GM21447 (cell line): Measurements from ENCODE around the gene CPM.
"Not testable (repeated sequence)": the region's sequence is repeated elsewhere in the genome, so short reads cannot be mapped to it uniquely, and the experiment has no call there.

Experiments used
- ATAC-seq: cut with Tn5 transposase; IDR thresholded peaks from one replicate; pipeline ENCODE4 v1.9.1; 2021; ENCODE audit not compliant: unreplicated experiment

CPM gene

DNA sequence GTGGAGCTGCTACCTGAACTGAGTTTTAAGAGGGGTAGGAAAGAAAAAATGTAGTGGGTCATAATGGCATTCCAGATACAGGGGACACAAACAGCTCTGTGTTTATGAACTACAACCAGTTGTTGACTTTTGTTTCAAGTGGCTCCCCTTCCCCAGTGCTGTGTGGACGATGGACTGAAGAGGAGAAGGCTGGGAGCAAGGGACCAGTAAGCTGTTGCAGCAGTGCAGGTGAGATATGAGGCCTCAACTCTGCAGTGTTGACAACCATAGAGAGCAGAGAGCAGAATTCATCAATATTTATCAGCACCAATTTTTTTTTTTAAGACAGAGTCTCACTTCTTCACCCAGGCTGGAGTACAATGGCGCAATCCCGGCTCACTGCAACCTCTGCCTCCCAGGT, 78.4 kb downstream of the CPM start:
- ATAC-seq, result no peak

DNA sequence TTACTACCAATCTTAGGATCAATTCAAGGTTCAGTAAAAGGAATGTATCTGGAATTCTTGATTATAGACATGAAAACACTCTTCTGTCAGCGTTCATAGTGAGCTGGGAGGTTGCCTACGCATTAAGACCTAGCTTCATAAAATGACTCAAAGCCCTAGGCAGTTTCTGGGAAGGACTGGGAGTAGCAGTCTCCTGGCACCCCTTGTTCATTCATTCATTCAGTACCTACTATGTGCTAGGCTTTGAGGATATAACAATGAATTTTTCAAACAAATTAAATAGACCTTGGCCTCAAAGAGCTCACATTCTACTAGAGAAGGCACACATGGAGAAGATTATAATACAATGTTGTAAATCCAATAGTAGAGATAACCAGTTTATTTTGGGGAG, 78.9 kb downstream of the CPM start:
- ATAC-seq, result no peak

DNA sequence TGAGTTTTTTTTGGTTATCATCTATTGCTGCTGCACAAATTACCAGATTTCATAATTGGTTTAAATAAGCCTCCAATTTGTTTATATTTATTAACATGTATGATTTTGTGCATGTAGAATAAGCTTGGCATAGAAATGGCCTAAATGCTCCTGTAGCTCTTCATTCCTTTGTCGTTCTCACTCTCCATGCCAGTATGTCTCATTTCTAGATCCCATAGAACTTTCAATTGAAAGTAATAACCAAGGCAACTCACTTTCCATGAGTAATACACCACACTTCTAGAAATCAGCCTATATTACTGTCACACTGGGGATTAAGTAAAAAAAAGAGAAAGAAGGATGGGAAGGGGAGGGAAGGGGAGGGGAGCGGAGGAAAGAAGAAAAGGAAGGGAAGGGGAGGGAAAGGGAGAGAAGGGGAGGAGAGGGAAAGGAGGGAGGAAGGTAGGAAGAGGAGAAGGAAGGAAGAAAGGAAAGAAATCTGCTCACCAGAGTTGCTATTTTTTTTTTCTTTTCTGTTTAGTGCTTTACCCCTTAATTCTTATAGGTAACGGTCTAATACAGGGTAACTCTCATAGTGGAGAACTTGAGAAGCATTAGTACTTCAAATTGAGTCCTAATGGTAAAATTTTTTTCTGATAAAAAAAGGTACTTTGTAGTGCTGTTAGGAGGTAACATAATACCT, 79.4 kb downstream of the CPM start:
- ATAC-seq, result no peak

DNA sequence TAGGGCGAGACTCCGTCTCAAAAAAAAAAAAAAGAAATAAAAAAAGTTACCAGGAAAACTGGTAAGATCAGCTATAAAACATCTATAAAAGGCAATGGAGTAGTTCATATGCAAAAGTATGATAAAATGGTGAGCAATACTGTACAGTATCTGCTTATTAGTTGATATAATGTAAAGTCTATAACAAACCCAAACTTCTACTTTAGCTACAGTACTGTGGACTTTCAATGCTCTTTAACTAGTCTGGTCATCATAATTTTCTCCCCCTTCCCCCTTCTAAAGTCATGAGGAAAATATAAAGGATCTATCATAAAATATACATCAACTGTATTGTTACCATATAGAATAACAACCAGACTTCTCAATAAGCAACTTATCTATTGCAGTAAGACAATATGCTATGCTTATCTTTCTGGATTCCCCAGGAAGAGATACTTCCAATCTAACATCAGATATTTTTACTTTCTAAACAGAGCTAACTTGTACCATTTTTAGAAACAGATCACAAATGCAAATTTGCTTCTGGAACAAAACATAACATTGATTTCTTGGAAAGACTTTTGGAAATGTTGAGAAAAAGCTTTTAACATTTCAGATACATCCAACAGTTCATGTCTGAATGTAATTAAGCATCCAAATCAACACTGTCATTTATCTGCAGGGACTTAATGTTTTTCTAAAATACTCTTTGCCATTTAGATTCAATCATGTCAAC, 81.2 kb downstream of the CPM start:
- ATAC-seq, result no peak

DNA sequence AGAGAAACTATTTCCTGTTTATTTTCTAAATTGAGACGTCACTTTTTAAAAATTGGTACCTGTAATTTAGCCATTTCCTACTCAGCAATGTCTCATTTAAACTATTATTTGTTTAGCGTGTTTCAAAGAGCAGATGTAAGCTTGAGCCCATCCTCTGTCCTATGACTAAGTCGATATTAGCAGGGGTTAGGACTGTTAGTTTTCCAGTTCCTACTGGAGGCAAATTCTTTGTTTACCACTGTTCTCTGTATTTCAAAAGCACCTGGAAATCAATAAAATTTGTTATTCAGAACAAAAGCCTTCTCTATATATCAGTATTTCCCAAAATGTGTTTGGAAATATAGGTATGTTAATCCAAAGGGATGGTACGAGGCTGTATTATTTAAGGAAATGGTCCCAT, 82.6 kb downstream of the CPM start:
- no peak for ATAC-seq

DNA sequence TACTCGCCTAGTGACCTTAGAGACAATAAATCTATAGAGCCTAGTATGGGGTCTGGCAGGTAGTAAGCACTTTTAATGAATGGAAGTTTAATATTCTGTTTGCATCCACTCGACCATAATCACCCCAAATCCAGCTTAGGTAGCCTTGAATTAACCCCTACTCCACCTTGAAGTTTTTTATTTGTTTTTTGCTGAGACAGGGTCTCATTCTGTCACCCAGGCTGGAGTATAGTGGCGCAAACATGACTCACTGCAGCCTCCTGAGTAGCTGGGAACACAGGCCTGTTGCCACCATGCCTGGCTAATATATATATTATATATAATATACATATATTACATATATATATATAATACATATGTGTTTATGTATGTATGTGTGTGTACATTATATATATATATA, 86.2 kb downstream of the CPM start:
- no peak for ATAC-seq

DNA sequence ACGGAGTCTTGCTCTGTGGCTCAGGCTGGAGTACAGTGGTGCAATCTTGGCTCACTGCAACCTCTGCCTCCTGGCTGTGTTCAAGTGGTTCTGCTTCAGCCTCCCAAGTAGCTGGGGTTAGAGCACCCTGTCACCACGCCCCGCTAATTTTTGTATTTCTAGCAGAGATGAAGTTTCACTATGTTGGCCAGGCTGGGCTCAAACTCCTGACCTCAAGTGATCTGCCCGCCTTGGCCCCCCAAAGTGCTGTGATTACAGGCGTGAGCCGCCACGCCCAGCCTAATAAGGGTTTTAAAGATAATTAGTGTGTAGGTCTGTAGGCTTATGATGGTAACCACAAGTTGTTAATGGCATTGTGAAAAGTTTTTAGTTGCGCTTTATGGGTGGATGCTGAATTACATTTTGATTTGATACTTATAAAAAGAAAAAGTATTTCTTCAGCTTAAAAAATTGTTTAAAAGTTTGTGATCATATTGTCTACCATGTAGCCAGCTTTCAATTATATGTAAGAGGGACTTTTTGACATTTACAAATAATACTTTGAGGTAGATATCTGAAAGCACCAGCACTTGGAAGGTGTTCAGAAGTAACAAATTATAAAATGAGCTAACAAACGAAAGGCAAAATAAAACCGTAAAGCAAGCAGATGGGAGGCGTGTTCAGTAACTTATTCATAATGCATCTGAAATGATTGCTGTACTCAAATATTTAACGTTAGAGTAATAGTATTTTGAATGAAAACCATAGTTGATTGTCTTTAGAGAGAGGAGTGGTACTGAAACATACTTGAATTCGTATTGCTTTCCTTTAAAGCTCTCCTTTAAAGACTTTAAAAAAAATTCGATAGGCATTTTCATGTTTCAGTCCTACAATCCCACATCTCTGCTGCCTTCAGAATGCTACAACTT, 87.9 kb downstream of the CPM start:
- no peak for ATAC-seq

DNA sequence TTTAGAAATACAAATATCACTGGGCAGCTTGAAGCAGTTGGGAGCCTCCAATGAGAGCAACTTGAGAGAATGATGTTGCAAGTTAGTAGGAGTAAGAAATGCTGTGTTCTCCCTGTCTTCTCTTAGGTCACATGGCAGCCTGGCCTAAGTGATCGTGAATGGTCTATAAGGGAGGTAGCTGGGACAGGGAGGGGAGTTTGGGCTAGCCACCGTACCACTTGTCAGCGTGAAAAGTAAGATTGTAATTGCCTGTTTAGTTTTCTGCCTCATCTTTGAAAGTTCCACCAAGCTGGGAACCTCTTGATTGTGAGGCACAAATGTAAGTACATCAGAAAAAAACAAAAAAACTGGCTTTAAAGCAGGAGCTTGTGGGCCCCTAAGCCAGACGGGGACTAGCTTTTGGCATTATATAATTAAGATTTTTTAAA, 88.6 kb downstream of the CPM start:
- ATAC-seq, result no peak

DNA sequence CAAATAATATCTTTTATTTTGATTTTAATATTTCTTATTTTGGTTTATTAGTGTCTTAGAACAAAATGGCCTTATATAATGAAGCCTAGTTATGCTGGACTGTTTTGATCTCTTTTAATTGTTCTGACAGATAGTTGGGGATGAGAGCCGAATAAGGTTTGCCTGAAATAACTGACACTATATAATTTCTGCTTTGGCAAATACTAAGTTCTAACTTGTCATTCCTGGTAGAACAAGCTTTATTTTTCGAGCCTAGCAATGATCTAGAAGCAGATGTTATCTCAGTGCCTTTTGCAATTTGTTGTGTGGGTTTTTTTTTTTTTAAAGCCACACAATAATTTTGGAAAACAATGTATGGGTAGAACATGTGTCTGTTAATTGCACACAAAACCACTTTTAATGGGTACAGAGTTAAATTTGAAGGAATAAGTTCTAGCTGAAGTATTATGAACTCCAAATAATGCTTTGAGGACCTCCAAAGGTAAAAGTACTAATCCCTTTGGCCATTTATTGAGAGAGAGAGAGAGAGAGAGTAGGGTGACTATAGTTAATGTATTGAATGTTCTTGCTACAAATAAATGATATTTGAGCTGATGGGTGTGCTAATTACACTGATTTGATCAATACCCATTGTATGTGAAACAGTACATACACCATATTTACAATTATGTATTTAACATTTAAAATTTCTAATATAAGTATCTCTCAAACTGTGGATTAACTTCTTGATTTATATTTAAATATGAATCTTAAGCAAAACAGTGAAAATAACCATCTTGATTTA, 90.0 kb downstream of the CPM start:
- no peak for ATAC-seq

DNA sequence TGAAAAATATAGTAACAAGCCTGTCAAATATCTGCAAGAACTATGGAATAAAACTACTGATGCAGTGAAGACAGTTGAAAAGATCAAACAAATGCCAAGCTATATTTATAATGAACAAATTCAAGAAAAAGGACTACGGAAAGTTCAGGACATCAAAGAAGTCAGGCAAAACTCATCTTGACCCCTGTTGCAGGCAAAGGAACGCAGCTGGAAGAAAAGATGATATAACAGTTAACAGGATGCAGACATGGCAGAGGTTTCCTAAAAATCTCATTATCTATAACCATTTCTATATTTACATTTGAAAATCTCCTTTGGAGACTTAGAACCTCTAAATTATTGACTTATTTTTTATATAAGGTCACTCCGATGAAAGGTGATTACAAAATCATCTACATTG, 90.8 kb downstream of the CPM start:
- ATAC-seq, result no peak

DNA sequence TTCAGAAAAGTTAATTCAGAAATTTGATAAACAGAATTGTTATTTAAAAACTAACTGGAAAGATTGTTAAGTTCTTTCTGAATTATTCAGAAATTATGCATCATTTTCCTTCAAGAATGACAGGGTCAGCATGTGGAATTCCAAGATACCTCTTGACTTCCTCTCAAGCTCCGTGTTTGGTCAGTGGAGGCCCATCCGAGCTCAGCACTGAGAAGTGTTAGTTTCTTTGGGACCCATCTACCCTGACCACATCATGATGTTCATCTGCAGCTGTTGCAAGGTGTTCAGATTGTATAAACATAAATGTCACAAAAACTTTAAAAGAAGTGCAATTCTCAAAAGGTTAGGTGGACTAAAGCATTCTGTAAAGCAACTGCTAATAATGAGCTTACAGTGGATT, 91.3 kb downstream of the CPM start:
- ATAC-seq, result no peak

DNA sequence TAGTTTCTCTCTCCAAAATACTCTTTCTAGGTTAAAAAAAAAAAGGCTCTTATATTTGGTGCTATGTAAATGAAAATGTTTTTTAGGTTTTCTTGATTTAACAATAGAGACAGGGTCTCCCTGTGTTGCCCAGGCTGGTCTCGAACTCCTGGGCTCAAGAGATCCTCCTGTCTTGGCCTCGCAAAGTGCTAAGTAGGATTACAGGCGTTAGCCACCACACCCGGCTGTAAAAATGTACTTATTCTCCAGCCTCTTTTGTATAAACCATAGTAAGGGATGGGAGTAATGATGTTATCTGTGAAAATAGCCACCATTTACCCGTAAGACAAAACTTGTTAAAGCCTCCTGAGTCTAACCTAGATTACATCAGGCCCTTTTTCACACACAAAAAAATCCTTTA, 91.8 kb downstream of the CPM start:
- ATAC-seq, result not testable (repeated sequence)

DNA sequence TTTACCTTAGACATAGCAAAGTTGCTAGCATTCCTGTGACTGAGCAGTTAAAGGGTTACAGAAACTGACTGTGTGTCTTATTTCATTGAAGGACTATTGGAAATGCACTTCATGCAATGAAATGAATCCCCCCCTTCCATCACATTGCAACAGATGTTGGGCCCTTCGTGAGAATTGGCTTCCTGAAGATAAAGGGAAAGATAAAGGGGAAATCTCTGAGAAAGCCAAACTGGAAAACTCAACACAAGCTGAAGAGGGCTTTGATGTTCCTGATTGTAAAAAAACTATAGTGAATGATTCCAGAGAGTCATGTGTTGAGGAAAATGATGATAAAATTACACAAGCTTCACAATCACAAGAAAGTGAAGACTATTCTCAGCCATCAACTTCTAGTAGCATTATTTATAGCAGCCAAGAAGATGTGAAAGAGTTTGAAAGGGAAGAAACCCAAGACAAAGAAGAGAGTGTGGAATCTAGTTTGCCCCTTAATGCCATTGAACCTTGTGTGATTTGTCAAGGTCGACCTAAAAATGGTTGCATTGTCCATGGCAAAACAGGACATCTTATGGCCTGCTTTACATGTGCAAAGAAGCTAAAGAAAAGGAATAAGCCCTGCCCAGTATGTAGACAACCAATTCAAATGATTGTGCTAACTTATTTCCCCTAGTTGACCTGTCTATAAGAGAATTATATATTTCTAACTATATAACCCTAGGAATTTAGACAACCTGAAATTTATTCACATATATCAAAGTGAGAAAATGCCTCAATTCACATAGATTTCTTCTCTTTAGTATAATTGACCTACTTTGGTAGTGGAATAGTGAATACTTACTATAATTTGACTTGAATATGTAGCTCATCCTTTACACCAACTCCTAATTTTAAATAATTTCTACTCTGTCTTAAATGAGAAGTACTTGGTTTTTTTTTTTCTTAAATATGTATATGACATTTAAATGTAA, 93.5 kb downstream of the CPM start:
- no peak for ATAC-seq

DNA sequence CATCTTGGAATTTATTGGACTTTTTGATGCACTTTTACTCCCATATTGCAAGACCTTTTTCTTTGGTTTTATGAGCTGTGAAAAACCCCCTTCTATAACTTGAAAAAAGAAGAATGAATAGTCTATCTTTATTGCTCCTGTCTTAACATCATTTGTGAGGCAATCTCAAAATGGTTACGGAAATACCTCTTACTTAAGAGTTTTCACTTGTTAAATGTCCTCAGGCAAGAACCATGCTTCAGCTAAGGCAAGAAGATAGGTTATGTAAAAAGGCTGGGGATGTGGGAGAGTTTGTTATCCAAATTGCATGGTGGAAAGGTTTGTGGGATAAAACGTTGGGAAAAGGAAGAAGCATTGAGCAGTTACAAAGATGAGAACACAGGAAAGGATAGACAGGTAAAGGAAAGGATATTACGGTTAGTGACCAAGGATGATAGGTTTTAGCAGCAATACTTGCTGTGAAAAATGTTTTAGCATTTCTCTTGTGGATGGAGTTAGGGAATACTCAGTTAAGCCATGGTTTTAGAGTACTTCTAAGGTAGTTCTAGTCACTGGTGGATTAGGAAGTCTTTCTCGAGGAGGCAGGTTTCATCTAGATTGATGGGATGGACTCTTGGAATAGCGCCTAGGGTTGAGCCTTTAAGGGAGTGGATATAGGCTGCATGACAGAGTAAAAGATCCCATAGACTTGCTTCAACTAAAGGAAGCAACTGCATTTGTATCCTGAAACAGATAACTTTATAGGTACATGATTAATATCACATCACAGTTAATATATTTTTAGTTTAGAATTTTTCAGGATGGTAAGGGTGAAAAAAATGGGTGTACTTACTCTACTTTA, 94.7 kb downstream of the CPM start:
- ATAC-seq, result no peak

DNA sequence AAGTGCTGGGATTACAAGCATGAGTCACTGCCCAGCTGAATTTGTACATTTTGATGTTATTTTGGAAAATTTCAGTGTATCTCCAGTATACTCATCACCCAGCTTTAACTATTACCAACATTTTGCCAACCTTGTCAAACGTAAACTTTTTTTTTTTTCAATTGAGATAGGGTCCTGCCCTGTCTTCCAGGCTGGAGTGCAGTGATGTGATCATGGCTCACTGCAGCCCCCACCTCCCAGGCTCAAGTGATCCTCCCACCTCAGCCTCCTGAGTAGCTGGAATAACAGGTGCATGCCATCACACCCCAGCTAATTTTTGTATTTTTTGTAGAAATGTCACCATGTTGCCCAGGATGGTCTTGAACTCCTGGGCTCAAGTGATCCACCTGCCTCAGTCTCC, 95.8 kb downstream of the CPM start:
- no peak for ATAC-seq

DNA sequence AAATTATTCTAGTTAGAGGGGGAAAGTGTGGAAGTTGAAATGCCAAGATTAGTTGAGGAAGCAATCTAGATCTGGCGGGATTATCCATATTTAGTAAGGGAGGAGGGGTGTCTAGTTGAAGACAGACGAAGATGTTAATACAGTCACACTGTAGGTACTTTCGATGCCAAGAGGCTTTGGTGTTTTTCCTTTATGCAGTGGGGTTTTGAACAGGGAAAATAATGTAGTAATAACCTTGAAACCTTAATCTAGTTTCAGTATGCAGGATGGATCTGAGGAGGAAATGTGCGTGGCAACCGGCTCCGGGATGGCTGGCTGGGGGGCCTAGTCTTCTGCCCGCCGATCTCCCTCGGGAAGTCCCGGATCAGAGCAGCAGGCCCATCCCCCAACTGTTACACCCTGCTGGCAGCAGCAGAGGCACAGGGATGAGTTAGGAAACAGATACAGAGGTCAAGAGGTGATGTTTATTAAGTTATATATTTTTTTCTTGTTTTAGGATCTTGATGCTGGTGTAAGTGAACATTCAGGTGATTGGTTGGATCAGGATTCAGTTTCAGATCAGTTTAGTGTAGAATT, 97.5 kb downstream of the CPM start:
- no peak for ATAC-seq

DNA sequence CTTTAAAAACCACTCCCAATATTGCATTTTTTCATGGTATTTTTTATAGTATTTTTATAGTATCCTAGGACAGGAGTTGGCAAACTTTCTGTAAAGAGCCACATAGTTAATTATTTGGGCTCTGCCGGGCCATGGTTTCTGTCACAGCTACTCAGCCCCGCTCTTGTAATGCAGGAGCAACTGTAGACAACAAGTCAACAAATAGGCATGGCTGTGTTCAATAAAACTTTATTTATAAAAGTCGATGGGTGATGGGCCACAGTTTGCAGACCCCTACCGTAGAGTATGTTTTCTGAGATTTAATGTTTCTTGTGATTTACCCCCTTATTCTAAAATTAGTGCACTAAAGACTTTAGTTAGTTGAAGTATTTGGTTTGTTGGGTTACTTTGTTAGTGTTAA, 99.5 kb downstream of the CPM start:
- ATAC-seq, result no peak

DNA sequence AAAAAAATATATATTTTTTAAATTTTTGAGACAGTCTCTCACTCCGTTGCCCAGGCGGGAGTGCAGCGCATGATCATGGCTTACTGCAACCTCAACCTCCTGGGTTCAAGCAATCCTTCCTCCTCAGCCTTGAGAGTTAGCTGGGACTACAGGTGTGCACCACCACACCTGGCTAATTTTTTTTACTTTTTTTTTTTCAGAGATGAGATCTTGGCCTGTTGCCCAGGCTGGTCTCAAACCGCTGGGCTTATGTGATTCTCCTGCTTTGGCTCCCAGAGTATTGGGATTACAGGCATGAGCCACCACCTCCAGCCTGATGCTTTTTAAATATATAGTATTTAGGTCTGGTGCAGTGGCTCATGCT, 100.5 kb downstream of the CPM start:
- ATAC-seq, result no peak
